HG02970 (cell line): ENCODE results near the gene ADAMTS8.

Source experiments
- ATAC-seq: cut with Tn5 transposase; IDR thresholded peaks from one replicate; pipeline ENCODE4 v1.9.1; 2021; ENCODE audit warnings: mild to moderate bottlenecking, moderate library complexity, moderate number of reproducible peaks; ENCODE audit not compliant: unreplicated experiment, low FRiP score

The ADAMTS8 gene

DNA sequence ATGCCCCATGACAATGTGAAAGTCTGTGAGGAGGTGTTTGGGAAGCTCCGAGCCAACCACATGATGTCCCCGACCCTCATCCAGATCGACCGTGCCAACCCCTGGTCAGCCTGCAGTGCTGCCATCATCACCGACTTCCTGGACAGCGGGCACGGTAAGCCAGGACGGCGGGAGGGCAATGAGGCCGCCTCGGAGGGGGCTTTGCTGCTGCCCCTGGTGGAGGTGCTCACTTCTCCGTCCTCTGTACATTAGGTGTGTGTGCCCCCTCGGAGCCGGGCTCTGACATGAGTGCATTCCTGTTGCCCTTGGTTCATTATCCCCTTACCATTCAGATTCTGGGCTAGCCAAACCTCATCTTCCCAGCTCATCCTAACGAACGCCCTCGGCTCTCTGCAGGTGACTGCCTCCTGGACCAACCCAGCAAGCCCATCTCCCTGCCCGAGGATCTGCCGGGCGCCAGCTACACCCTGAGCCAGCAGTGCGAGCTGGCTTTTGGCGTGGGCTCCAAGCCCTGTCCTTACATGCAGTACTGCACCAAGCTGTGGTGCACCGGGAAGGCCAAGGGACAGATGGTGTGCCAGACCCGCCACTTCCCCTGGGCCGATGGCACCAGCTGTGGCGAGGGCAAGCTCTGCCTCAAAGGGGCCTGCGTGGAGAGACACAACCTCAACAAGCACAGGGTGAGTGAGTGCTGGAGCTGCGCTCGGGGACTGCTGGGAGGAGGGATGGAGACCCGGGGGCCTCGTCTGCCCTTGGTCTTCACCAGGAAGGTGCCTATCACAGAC, 33.9 kb upstream of the ADAMTS8 start:
- ATAC-seq, result no peak

DNA sequence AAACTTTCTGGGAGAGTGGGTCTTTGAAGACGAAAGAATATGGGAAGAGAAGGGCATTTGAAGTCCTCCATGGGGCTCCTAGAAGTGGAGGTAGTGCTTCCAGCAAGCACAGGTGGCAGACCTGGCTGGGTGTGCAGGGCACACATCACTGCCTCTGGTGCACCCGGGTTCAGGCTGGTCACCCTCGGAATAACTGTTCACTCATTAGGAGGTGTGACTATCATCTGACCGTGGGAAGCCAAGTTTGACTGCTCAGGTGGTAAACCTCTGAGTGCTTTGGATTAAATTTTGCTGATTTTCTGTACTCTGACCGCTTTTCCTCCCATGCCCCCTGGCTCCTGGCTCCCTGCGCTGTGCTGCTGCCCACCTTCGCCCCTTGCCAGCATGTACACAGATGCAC, 31.1 kb upstream of the ADAMTS8 start:
- ATAC-seq, result no peak

DNA sequence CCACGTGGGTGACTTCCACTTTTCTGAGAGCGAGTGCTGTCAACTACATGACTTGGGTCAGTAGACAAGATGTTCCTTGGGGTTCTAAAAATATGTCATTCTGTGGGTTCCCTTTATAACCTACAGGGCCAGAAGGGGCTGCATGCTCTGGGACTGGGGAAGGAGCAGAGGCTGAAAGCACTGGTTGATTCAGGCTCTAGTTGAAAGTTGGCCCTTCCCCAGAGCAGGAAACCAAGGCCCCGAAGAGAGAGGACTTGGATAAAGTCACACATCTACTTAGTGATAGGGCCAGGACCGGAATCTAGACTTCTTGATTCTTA, 30.0 kb upstream of the ADAMTS8 start:
- no peak for ATAC-seq

DNA sequence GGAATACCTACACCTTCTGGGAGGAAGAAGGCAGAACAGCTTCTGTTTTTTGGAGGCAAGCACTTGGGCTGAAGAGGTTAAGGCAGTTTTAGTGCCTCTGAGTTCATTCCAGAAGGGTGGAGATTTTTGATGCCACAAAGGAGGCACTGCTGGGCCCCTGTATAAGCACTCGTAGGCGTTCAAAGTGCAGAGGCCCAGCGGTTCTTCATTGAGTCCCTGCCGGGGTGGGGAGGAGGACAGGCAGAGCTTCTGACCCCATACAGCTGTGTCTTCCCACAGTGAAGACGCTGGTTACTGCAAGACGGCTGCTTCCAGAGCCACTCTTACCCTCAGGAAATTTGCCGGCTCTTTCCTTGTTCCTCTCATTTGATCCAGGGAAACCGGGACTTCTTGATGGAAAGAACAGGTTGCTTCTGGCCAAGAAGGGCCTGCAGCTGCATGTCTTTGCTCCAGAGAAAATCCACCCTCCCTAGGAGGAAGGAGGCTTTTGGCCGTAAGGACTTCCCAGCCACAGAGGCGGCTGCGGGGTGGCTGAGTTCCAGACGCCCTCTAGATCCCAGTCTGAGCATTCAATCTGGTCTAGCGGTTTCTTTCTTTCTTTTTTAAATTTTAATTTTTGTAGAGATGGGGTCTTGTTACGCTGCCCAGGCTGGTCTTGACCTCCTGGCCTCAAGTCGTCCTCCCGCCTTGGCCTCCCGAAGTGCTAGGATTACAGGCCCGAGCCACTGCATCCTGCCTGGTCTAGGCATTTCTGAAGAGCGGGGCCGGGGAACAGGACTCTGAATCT, 29.4 kb upstream of the ADAMTS8 start:
- no peak for ATAC-seq

GRCh38 chr11:130456286-130456685, 27.9 kb upstream of the ADAMTS8 start:
- no peak for ATAC-seq

DNA sequence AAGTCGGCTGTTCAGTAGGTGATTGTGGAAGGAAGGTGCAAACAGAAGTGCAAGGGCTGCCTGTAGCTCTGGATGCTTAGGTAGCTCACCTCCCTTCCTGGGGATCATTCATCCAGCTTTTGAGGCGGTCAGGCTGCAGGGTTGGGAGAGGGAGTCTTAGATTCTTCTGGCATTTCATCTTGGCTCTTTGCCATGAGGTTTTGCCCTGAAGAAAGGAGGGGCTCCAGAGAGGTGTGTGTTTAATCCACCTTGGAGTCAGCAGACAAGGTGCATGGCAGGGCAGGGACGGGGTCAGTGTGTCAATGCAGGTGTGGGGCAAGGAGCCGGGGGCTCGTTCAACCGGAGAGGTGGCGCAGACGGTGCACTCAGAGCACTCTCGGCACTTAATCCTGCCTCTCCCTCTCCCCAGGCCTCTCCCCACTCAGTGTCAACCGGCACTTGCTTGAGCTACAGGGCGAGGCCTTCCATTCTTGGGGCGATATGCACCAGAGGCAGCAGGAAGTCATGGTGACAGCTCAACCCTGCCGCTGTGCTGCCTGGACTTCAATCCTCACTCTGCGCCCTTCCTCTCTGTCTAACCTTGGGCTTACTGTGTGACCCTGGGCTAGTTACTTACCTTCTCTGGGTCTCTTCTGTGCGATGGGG, 27.2 kb upstream of the ADAMTS8 start:
- no peak for ATAC-seq

DNA sequence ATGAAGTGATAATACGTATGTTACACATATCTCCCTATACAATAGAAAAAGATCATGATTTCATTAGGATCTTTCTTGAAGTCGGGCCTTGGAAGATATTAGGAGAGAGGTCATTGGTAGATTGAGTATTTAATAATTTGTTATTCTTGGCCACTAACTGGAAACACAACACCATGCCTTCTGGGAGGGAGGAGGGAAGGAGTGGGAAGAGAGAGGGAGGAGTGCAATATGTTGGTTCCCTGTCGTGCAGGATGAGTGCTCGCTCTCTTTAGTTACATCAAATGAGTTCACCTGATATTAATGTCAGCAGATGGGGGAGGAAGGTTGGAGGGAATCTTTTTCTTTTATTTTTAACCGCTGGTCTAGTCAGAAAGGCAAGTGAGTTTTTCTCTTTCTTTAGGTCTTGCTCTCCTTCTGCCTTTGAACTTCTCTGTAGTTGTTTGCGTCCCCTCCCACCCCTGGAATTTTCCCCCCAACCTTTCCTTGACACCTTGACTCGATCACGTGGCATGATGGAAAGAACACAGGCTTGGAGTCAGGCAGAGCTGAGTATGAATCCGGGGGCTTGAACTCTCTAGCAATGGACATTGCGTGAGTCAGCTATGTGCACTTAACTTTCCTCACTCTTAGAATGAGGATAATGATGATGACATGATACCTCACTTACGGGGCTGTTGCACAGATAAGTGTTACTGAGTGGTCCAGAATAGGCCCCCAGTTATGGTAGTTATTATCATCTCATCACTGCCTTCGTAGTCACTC, 26.3 kb upstream of the ADAMTS8 start:
- ATAC-seq, result no peak

DNA sequence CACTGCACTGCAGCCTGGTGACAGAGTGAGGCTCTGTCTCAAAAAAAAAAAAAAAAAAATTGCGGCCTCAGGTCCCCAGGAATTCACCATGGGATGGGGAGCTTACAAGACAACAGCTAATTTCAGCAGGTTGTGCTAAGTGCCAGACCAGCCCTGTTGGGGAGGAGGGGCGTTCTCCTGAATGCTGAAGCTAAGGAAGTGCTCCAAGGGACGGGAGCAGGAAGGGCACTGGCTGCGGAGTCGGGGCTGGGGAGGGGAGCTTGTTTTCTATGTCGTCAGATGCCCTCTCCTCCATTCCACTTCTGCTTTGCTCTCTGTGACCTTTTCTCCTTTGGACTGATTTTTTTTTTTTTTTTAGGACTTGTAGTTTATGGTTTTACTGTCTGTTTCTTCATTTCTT, 24.5 kb upstream of the ADAMTS8 start:
- ATAC-seq, result no peak

DNA sequence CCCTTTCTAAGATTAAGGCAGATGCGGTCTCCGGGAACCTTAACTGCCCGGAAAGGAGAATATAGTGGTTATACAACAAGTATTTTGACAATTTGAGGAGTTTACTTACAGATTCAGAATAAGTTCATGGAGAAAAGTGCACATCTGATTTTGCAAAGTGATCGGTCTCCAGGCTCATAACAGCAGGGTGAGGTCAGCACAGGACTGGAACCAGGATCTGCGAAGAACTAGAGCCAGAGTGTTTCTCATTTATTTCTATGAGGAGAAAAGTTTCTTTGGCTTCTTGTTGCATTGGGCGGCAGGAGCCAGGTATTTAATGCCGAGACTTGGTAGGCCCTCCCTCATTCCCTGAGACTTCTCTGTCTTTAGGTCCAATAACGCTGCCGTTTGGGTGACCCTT, 23.8 kb upstream of the ADAMTS8 start:
- no peak for ATAC-seq

- no peak for ATAC-seq
Measured at GRCh38 chr11:130451231-130452019, 23.0 kb upstream of the ADAMTS8 start.

DNA sequence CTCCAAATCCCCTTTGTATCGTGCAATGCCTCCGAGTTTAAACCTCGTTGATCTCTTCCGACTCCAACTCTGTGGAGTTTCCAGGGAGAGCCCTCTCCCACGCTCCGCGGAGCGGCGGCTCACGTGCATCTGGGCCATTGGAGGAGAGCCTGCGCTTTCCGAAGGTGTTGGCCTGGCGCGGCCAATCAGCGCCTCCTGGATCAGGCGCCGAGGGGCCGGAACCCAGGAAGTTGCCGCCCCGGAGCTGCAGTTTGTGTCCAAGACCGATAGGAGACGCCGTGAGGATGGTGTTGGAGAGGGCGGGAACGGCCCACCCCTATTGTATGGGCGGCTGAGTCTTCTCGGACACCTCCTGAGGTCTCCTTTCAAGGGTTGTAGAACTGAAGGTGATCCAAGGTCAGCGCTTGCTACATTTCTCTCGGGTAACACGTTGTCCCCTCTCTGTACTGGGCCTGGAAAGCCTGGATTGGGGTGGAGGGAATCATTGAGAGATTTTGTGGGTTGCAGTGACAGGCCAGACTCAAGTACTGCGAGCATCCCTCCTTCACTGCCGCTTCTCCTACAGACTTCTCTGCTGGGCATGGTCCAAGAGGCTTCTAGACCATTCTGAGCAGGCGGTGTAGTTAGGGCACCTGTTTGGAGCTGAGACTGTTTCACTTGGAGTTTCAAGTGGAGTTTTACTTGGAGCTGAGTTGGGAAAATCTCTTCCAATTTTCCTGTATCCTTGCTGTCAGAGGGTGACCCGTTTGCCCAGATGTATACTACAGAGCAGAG, 21.8 kb upstream of the ADAMTS8 start:
- no peak for ATAC-seq

DNA sequence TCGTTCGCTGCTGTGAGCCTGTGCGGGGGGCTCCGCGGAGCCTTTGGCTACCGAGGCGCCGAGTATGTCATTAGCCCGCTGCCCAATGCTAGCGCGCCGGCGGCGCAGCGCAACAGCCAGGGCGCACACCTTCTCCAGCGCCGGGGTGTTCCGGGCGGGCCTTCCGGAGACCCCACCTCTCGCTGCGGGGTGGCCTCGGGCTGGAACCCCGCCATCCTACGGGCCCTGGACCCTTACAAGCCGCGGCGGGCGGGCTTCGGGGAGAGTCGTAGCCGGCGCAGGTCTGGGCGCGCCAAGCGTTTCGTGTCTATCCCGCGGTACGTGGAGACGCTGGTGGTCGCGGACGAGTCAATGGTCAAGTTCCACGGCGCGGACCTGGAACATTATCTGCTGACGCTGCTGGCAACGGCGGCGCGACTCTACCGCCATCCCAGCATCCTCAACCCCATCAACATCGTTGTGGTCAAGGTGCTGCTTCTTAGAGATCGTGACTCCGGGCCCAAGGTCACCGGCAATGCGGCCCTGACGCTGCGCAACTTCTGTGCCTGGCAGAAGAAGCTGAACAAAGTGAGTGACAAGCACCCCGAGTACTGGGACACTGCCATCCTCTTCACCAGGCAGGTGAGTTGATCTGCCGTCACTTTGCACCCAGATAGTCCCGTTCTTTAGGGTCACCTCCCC, 21.0 kb upstream of the ADAMTS8 start:
- no peak for ATAC-seq

- ATAC-seq, result no peak
Measured at GRCh38 chr11:130448416-130449309, 20.3 kb upstream of the ADAMTS8 start, which contains the start of gene ADAMTS15. TSS of gene ADAMTS15 (plus strand) at chr11:130448645. CDS start at chr11:130448974, 329 bp downstream.

- ATAC-seq, result no peak
Measured at GRCh38 chr11:130448039-130448415, 19.6 kb upstream of the ADAMTS8 start.

DNA sequence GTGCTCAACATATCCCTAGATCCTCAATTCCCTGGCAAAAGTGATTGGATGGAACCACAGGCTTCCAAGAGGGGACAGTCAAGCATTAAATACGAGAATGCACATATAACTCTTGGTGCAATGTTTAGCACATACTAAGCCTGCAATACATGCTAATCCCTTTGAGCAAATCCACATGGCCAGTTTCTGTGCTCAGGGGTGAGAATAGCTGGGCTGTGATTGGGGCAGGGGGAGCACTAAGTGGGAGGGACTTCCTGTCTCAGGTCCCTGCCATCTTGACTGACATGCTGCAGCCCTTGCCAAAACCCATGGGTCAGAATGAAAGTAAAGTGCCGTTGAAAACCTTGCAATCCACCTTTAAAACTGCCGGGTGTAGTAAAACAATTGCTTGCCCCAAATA, 17.4 kb upstream of the ADAMTS8 start:
- ATAC-seq, result no peak

- no peak for ATAC-seq
Measured at GRCh38 chr11:130442737-130443136, 14.3 kb upstream of the ADAMTS8 start.

DNA sequence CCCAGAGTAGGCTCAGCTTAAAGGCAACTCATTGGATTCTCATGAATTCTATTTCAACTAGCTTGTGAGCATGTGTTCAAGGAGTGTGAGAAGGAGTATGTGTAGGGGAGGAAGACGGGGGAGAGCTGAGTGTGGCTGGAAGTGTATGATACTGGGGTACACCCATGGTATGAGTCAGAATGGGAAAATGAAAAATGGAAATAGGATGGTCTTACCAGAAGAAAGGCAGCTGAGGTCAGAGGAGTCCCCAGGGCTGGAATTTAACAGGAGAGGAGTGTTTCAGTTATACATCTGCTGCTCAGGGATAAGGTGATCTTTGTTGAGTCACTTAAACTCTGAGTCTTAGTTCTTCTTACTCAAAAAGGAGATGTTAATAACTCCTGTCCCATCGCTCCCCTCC, 13.3 kb upstream of the ADAMTS8 start:
- no peak for ATAC-seq

DNA sequence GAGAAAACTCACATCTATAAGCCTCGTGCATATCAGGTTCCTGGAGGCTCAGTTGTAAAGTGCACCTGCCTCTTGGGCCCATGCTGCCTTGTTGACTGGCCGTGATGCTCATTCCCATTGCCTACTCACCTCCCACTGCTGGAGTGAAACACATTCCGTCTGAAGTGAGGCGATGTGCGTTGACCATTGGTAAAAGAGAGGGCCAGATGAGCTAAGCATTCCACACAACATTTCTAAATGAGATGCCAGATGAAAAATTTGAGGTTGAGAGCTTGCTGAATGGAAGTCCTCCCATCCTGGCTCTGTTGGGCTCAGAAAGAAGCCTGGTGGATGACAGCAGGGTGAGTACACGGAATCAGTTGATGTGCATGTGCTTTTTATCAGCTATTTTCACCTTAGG, 11.5 kb upstream of the ADAMTS8 start:
- no peak for ATAC-seq
